Sigmoid colon (tissue), 4 donors: ENCODE data around the gene APOC1.

Experiments used
- CTCF ChIP-seq, 4 experiments: fragments of 450-650 bp in 3 of 4; fragments of 200-600 bp in 1 of 4; IDR thresholded peaks; one replicate each; pipeline ENCODE4 v1.5.1; 2016 to 2019; ENCODE audit warnings: antibody characterized with exemption in 4 of 4, mild to moderate bottlenecking in 3 of 4, moderate library complexity in 2 of 4
- EP300 ChIP-seq, 4 donors: sonication (generic); formaldehyde crosslinking; IDR thresholded peaks; one replicate each; pipeline ENCODE4 v1.6.1; 2017; ENCODE audit warnings: antibody characterized with exemption in 4 of 4
- POLR2A ChIP-seq, 2 donors: fragments of 450-650 bp; IDR thresholded peaks; one replicate each; pipeline ENCODE4 v1.6.1; 2016; ENCODE audit warnings: antibody characterized with exemption in 2 of 2, mild to moderate bottlenecking in 2 of 2, moderate library complexity in 2 of 2
- POLR2AphosphoS5 ChIP-seq, 4 donors: sonication (generic); formaldehyde crosslinking; IDR thresholded peaks; one replicate each; pipeline ENCODE4 v1.6.1; 2017; ENCODE audit warnings: antibody characterized with exemption in 4 of 4

DNA sequence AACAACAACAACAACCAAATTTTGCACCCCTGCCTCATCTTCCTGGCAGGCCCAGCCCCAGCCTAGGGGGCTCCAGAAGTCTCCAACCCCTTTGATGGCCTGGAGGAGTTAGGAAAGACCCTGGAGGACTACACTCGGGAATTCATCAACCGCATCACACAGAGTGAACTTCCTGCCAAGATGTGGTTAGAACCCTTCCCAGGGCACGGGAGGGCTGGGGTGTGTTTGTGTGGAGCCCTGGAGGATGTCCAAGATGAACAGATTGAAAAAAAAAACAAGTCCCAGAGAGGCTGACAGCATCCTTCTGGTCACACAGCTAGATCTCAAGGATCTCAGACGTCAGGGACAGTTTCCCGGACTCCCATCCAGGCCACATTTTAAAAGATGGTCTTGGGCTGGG, 13.3 kb downstream of the APOC1 start:
- TF ChIP-seq CTCF (IDR thresholded peaks at IDR 0.05) (no peak), POLR2A (IDR thresholded peaks at IDR 0.05) (no peak), EP300 (IDR thresholded peaks at IDR 0.05) (no peak), POLR2AphosphoS5 (IDR thresholded peaks at IDR 0.05) (no peak)
